NCI-H774 (cell line): Measurements from ENCODE around the gene TSPAN3.

Experiments used
- DNase-seq: peaks from one replicate; lab custom pipeline; 2025; lab: John Stamatoyannopoulos, UW

The TSPAN3 gene

DNA sequence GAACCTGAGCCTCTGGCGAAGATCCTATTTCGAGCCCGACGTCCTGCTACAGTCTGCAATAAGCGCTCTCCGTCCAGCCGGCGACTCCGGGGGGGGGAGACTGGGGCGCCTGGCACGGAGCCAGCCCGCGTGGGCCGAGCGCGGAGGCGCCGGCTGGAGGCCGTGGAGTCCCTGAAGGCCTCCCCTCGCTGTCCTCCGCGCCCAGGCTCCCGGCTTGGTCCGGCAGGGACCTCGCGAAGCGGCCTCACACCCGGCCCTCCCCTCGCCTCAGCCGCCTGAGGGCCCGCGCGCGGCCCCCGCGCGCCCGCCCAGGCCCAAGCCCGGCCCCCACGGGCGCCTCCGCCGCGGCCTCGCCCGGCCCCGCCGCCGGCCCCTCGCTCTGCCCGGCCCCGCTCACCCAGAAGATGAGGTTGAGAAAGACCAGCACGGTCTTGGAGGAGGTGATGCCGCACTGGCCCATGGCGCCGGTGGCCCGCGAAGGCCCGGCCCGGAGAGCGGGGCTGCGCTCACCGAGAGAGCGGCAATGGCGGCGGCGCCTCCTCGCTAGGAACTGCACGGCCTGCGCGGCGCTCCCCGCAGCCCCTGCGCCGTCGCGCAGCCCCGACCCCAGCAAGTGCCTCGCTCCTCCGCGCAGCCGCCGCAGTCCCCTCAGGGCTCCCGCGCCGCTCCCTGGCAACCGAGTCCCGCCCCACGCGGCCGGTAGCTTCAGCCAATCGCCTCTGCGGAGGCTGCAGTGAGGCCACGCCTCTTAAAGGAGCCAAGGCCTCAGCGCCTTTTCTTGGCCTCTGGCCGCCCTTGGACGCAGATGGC is at the start of gene TSPAN3:
Gene TSPAN3 (minus strand): TSS at position 615 of the 810 bp plus-strand sequence. CDS start 155 bp downstream, at position 460.
- DNase-seq, result peak; percentile 89

- DNase-seq, result no peak
Observed at GRCh38 chr15:77120576-77120975, 49.7 kb upstream of the TSPAN3 start.

- no peak for DNase-seq
Observed at GRCh38 chr15:77119446-77119845, 48.5 kb upstream of the TSPAN3 start.

DNA sequence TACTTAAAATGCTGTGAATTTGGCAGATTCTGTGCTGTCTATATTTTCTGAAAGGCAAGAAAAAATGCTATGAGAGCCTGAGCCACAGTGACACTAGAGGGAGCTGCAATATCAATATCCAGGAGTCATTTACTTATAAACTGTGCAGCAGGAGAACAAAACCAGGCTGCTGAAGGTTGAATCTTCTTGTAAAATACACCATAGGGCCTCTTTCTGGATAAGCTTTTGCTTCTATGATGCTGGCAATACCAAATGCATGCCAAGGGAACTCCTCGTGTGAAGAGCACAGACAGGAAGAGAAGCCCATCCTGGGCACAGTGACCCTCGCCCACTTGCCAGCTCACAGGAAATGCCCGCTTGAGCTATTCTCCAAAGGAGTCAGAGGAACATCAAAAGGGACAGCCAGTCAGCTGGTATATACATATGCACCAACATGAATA is 48.0 kb upstream of the TSPAN3 start:
- peak; percentile 37 for DNase-seq

DNA sequence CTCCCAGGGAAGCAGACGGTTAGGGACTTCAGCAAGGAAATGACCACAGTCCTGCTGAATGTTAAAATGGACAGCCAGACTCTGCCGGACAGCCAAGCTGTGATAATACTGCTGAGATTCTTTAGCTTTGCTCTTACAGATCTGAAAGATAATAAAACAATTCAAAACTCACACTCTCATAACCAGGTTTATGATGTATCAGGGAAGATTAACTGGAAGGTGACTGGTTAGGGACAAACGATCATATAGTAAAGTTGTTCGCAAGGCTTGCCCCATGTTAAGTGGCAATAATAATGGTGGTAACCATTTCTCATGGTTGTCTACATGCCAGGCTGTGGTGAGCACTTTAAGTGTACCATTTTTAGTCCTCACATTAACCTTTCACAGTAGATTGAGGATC is 44.3 kb upstream of the TSPAN3 start:
- no peak for DNase-seq

DNA sequence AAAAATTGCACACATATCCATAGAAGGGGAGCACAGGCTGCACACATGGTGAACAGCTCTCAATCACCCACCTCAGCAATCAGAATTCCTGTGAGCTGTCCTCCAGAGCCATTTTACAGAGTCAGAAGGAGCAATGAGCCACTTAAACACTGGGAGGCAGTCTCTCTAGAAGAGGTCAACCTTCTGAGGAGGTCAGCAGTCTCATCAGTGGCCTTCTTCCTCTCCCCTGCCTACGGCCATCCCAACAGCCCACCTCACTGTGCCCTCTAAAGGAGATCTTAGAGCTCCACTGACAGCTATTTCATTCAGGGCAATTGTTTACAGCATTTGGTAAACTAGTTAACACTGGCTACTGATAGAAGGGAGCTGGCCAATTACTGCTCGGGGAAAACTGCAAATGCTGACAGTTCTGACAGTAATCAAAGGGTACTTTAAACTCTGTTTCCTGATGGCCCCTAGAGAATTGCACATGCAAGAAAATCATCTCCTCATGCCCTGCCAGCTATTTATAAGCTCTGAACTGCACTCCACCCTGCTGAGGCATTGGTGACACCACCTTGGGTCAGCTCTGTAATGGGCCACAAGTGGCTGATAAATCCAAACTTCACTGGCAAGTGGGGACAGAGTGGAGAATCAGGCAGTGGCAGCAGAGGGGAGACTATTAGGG is 42.1 kb upstream of the TSPAN3 start:
- DNase-seq, result no peak

DNA sequence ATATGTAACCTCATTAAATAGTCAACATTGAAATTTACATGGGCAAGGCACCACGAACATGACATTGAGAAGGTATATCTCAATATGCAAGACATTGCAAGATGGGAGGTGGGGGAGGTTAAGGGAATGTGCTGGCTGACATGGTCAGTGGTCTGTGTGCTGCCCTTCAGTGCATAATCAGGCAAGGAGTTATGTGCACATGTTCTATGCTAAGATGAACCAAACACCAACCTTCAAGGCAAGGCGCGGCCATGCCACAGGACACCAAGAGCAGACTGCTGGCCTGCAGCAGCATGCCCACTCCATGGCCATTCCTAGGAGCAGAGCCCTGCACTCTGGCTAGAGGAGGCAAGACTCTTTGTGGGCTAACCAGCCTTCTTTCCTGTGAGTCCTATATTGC is 40.9 kb upstream of the TSPAN3 start:
- no peak for DNase-seq

DNA sequence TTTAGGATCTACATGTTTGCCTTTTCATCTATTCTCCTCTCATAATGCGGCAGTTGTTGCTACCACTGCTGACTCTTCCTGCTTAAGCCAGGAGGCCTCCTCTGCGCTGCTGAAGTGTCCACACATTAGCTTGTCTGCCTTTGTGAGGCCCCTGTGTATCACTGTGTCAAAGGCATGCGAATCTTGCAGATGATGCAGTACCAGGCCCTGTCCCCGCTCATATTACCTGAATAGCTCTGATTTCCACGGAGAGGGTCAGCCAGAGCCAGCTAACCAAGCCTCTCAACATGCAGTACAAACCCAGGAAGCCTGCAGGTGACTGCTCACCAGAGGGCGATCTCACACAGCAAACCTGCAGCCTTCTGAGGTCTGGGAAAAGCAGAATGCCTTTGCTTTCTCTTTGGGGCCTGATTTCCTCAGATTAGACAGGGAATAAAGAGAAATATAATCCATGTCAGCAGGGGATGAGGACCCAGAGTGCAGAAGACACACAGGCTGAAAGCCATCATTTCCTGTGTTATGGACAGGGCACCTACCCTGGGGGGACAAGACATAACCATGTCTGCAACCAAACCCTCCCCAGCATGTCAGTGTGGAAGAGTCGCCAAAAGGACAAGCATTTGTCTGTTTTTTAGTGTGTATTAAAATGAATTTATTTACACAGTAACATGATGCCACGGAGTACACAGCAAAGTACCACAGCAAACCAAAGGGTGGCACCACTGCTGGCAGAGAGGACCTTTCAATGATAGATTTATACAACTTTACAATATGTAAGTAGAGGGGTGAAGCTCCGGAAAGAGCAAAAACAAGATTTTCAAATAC is 36.8 kb upstream of the TSPAN3 start:
- peak; percentile 2 for DNase-seq

- no peak for DNase-seq
Observed at GRCh38 chr15:77107068-77107467, 36.2 kb upstream of the TSPAN3 start.

DNA sequence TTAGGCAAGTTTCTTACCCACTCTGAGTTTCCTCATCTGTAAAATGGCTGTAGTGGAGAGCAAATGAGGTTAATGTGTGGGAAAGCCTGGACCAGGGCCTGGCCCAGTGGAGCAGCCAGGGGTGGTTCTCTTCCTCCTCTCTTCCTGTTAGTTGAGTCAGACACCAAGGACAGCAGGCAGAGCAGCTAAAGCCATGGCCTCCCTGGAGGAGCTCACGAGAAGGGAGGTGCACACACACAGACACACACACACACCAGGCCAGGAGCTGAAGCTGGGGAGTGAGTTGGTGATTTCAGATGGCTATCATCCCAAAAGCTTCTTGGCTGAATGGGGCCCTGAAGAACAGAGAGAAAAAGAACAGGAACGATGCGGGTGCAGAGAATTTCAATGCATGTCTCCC is 33.2 kb upstream of the TSPAN3 start:
- no peak for DNase-seq

GRCh38 chr15:77099741-77100463 is 29.0 kb upstream of the TSPAN3 start:
- DNase-seq, result no peak

GRCh38 chr15:77098572-77098971 is 27.7 kb upstream of the TSPAN3 start:
- no peak for DNase-seq

DNA sequence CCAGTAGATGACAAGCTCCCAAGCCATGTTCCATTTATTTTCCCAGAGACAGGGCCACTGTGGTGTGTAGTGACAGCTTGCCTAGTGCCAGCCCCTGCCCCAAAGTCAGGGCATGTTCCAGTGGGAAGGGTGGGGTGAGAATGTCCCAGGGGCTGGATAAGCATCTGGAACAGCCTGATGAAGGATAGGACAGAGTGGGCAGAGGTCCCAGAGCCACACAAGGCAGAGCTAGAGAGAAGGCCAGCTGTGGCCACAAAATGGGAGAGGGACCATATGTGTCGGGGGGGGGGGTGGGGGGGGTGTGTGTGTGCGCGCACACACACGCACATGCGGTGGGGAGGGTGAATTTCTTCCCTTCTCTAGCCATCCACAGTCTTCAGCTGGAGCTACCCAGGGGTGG is 27.0 kb upstream of the TSPAN3 start:
- no peak for DNase-seq

- no peak for DNase-seq
Observed at GRCh38 chr15:77097248-77097721, 26.4 kb upstream of the TSPAN3 start.

GRCh38 chr15:77096541-77096940 is 25.6 kb upstream of the TSPAN3 start:
- no peak for DNase-seq

GRCh38 chr15:77096138-77096537 is 25.2 kb upstream of the TSPAN3 start:
- DNase-seq, result no peak

GRCh38 chr15:77094397-77095030 is 23.6 kb upstream of the TSPAN3 start:
- DNase-seq, result no peak

GRCh38 chr15:77093436-77093835 is 22.5 kb upstream of the TSPAN3 start:
- no peak for DNase-seq

DNA sequence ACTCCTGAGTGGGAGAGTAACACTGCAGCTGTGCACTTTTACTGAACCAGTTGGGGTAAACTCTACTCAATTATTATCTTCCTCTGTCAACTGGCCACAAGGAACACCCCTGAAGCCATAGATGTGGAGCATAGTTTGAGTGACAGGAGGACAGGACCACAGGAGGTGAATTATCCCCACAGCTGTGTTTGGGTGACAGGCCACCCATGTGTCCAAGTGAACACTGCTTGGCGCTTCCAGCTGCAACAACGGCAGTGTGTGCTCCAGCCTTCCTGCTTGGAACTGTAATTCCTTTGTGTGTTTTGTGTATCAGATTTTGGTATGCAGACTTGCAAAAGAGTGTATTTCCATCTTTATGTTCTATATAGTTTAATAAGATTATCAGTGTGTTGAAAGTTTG is 20.2 kb upstream of the TSPAN3 start:
- no peak for DNase-seq

- DNase-seq, result no peak
Observed at GRCh38 chr15:77087213-77087612, 16.3 kb upstream of the TSPAN3 start.

DNA sequence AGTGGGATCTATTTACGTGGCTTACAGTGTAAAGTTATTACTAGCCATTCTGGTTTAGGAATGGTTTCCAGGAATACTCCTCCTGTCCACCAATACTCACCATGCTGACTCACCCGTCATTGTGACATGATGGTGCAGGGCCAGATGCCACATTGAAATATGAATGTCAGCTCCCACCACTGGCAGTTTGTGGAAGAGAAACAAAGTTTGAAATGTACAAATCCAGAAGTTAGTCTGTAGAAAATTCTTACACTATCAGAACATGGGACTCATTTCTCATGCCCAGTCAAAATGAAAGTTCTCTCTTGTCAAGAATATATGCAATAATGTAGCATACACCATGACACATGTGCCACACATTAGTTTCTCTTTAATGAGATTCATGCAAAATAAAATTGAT is 14.4 kb upstream of the TSPAN3 start:
- no peak for DNase-seq
